ENCODE measurements around the gene GYS1. TPM values are rescaled to one million over a fixed set of nuclear protein-coding genes. Genes with fewer than 3 reads are reported as not detected.

Gene GYS1
- total RNA-seq, 1 donor, result 10.0 TPM

- Histone ChIP-seq H3K4me3 (ENCODE audit: low read length) (no peak overlapping the region), H3K4me1 (ENCODE audit: insufficient read depth, low read length) (no peaks in the 10 kb centered on the region), H3K27me3 (ENCODE audit: insufficient read depth, low read length) (no peaks in the 10 kb centered on the region), H3K9me3 (ENCODE audit: low read depth, low read length) (no peaks in the 10 kb centered on the region)
These were observed 7.4 kb downstream of the GYS1 start for GRCh38 chr19:48985711-48986110.

GRCh38 chr19:48982280-48982679, 10.8 kb downstream of the GYS1 start:
- Histone ChIP-seq H3K4me1 (ENCODE audit: insufficient read depth, low read length) (no peaks in the 10 kb centered on the region), H3K27me3 (ENCODE audit: insufficient read depth, low read length) (no peaks in the 10 kb centered on the region), H3K9me3 (ENCODE audit: low read depth, low read length) (no peaks in the 10 kb centered on the region), H3K4me3 (ENCODE audit: low read length) (no peak overlapping the region)

GRCh38 chr19:48977061-48977460, 16.0 kb downstream of the GYS1 start:
- no peak overlapping the region for H3K4me3 ChIP-seq (ENCODE audit: low read length)
- H3K27me3 ChIP-seq (ENCODE audit: insufficient read depth, low read length), result no peaks in the 10 kb centered on the region
- H3K9me3 ChIP-seq (ENCODE audit: low read depth, low read length), result no peaks in the 10 kb centered on the region
- H3K4me1 ChIP-seq (ENCODE audit: insufficient read depth, low read length), result no peaks in the 10 kb centered on the region

- Histone ChIP-seq H3K4me1 (ENCODE audit: insufficient read depth, low read length) (no peaks in the 10 kb centered on the region), H3K4me3 (ENCODE audit: low read length) (no peak overlapping the region), H3K27me3 (ENCODE audit: insufficient read depth, low read length) (no peaks in the 10 kb centered on the region), H3K9me3 (ENCODE audit: low read depth, low read length) (no peaks in the 10 kb centered on the region)
These were observed 16.9 kb downstream of the GYS1 start for GRCh38 chr19:48975947-48976847.

GRCh38 chr19:48970923-48971395, 22.1 kb downstream of the GYS1 start:
- no peaks in the 10 kb centered on the region for H3K27me3 ChIP-seq (ENCODE audit: insufficient read depth, low read length)
- H3K4me3 ChIP-seq (ENCODE audit: low read length), result no peak overlapping the region
- H3K9me3 ChIP-seq (ENCODE audit: low read depth, low read length), result no peaks in the 10 kb centered on the region
- peaks cover 39% of the 10 kb centered on the region for H3K4me1 ChIP-seq (ENCODE audit: insufficient read depth, low read length)

- H3K27me3 ChIP-seq (ENCODE audit: insufficient read depth, low read length), result no peaks in the 10 kb centered on the region
- H3K4me3 ChIP-seq (ENCODE audit: low read length), result no peak overlapping the region
- no peaks in the 10 kb centered on the region for H3K9me3 ChIP-seq (ENCODE audit: low read depth, low read length)
- peaks cover 40% of the 10 kb centered on the region for H3K4me1 ChIP-seq (ENCODE audit: insufficient read depth, low read length)
These were observed 22.9 kb downstream of the GYS1 start for GRCh38 chr19:48970139-48970766.

- Histone ChIP-seq H3K4me1 (ENCODE audit: insufficient read depth, low read length) (peaks cover 43% of the 10 kb centered on the region), H3K27me3 (ENCODE audit: insufficient read depth, low read length) (no peaks in the 10 kb centered on the region), H3K9me3 (ENCODE audit: low read depth, low read length) (no peaks in the 10 kb centered on the region), H3K4me3 (ENCODE audit: low read length) (no peak overlapping the region)
These were observed 23.6 kb downstream of the GYS1 start for GRCh38 chr19:48969276-48970138.

GRCh38 chr19:48968813-48969218, 24.3 kb downstream of the GYS1 start:
- Histone ChIP-seq H3K9me3 (ENCODE audit: low read depth, low read length) (no peaks in the 10 kb centered on the region), H3K4me1 (ENCODE audit: insufficient read depth, low read length) (peaks cover 50% of the 10 kb centered on the region), H3K4me3 (ENCODE audit: low read length) (no peak overlapping the region), H3K27me3 (ENCODE audit: insufficient read depth, low read length) (no peaks in the 10 kb centered on the region)

GRCh38 chr19:48968179-48968661, 24.9 kb downstream of the GYS1 start:
- H3K4me3 ChIP-seq (ENCODE audit: low read length), result no peak overlapping the region
- no peaks in the 10 kb centered on the region for H3K9me3 ChIP-seq (ENCODE audit: low read depth, low read length)
- H3K4me1 ChIP-seq (ENCODE audit: insufficient read depth, low read length), result peaks cover 56% of the 10 kb centered on the region
- no peaks in the 10 kb centered on the region for H3K27me3 ChIP-seq (ENCODE audit: insufficient read depth, low read length)

- Histone ChIP-seq H3K4me1 (ENCODE audit: insufficient read depth, low read length) (peaks cover 60% of the 10 kb centered on the region), H3K9me3 (ENCODE audit: low read depth, low read length) (no peaks in the 10 kb centered on the region), H3K27me3 (ENCODE audit: insufficient read depth, low read length) (no peaks in the 10 kb centered on the region), H3K4me3 (ENCODE audit: low read length) (peak overlapping the region; percentile 98)
These were observed 25.5 kb downstream of the GYS1 start for GRCh38 chr19:48967346-48968178.

GRCh38 chr19:48966541-48967345, 26.4 kb downstream of the GYS1 start:
- H3K27me3 ChIP-seq (ENCODE audit: insufficient read depth, low read length), result no peaks in the 10 kb centered on the region
- H3K9me3 ChIP-seq (ENCODE audit: low read depth, low read length), result no peaks in the 10 kb centered on the region
- peaks cover 68% of the 10 kb centered on the region for H3K4me1 ChIP-seq (ENCODE audit: insufficient read depth, low read length)
- peak overlapping the region; percentile 98 for H3K4me3 ChIP-seq (ENCODE audit: low read length)

- peaks cover 74% of the 10 kb centered on the region for H3K4me1 ChIP-seq (ENCODE audit: insufficient read depth, low read length)
- H3K27me3 ChIP-seq (ENCODE audit: insufficient read depth, low read length), result no peaks in the 10 kb centered on the region
- H3K4me3 ChIP-seq (ENCODE audit: low read length), result peak overlapping the region; percentile 98
- H3K9me3 ChIP-seq (ENCODE audit: low read depth, low read length), result no peaks in the 10 kb centered on the region
These were observed 27.1 kb downstream of the GYS1 start for GRCh38 chr19:48965806-48966540.

All from mononuclear cell (primary cell).